ENCODE results near the gene OR1A2. TPM values are rescaled to one million over a fixed set of nuclear protein-coding genes. Genes with fewer than 3 reads are reported as not detected.
"Not testable (repeated sequence)": the region's sequence is repeated elsewhere in the genome, so short reads cannot be mapped to it uniquely, and the experiment has no call there.

The OR1A2 gene
- total and polyA plus RNA-seq, 2 experiments from 2014 or later, result not detected

- no peak for TF ChIP-seq EZH2 (IDR thresholded peaks at IDR 0.05; ENCODE audit: borderline replicate concordance)
- no peak for TF ChIP-seq EZH2phosphoT487 (IDR thresholded peaks at IDR 0.05; ENCODE audit: low read depth, severe bottlenecking, unreplicated experiment)
- TF ChIP-seq CTCF (IDR thresholded peaks at IDR 0.05; ENCODE audit: poor library complexity), result no peak
- Histone ChIP-seq H4K20me1 (ENCODE audit: insufficient read depth, poor library complexity, severe bottlenecking) (no peaks in the 10 kb centered on the region), H3K4me3 (no peak within 1 kb of the TSS), H3K79me2 (no peaks in the 10 kb centered on the region), H3K27me3 (no peaks in the 10 kb centered on the region), H3K9me3 (ENCODE audit: low read depth) (no peaks in the 10 kb centered on the region), H3K9me2 (replicated peaks; ENCODE audit: insufficient read depth) (no peaks in the 10 kb centered on the region), H3K4me1 (ENCODE audit: insufficient read depth) (no peaks in the 10 kb centered on the region), H3K36me3 (replicated peaks; ENCODE audit: insufficient read depth, low read depth) (no peaks in the 10 kb centered on the region), H3K27ac (no peak within 1 kb of the TSS), H2AFZ (no peak within 1 kb of the TSS), H3K4me2 (no peak within 1 kb of the TSS)
- WGBS (ENCODE audit: low lambda C conversion rate, missing lambda C conversion rate), result 62% methylated on average over 7 of the region's 7 CpGs
- DNase-seq (ENCODE audit: low spot score), result no peak
These were observed 10.0 kb downstream of the OR1A2 start, which contains the start of gene OR1A1 for GRCh38 chr17:3207367-3207766. Gene OR1A1 (plus strand): TSS chr17:3207667. CDS start chr17:3215621, 7,954 bp downstream.

- Histone ChIP-seq H3K4me3 (no peak overlapping the region), H3K9me2 (replicated peaks; ENCODE audit: insufficient read depth) (no peaks in the 10 kb centered on the region), H3K36me3 (replicated peaks; ENCODE audit: insufficient read depth, low read depth) (no peaks in the 10 kb centered on the region), H3K27me3 (no peaks in the 10 kb centered on the region), H3K9me3 (ENCODE audit: low read depth) (no peaks in the 10 kb centered on the region), H4K20me1 (ENCODE audit: insufficient read depth, poor library complexity, severe bottlenecking) (no peaks in the 10 kb centered on the region), H3K79me2 (no peaks in the 10 kb centered on the region), H2AFZ (no peak overlapping the region), H3K4me2 (no peak overlapping the region), H3K27ac (no peak overlapping the region), H3K4me1 (ENCODE audit: insufficient read depth) (no peaks in the 10 kb centered on the region)
- TF ChIP-seq EZH2phosphoT487 (IDR thresholded peaks at IDR 0.05; ENCODE audit: low read depth, severe bottlenecking, unreplicated experiment), result no peak
- no peak for TF ChIP-seq EZH2 (IDR thresholded peaks at IDR 0.05; ENCODE audit: borderline replicate concordance)
- DNase-seq (ENCODE audit: low spot score), result no peak
- WGBS (ENCODE audit: low lambda C conversion rate, missing lambda C conversion rate), result 65% methylated on average over 6 of the region's 6 CpGs
These were observed 11.2 kb downstream of the OR1A2 start for GRCh38 chr17:3208484-3208883.

GRCh38 chr17:3213001-3213400 is 15.7 kb downstream of the OR1A2 start:
- Histone ChIP-seq H3K36me3 (replicated peaks; ENCODE audit: insufficient read depth, low read depth) (no peaks in the 10 kb centered on the region), H3K79me2 (no peaks in the 10 kb centered on the region), H4K20me1 (ENCODE audit: insufficient read depth, poor library complexity, severe bottlenecking) (no peaks in the 10 kb centered on the region), H3K9me2 (replicated peaks; ENCODE audit: insufficient read depth) (no peaks in the 10 kb centered on the region), H3K27ac (no peak overlapping the region), H3K4me3 (no peak overlapping the region), H3K27me3 (no peaks in the 10 kb centered on the region), H3K4me2 (no peak overlapping the region), H2AFZ (no peak overlapping the region), H3K9me3 (ENCODE audit: low read depth) (no peaks in the 10 kb centered on the region), H3K4me1 (ENCODE audit: insufficient read depth) (no peaks in the 10 kb centered on the region)
- DNase-seq (ENCODE audit: low spot score), result no peak
- TF ChIP-seq EZH2phosphoT487 (IDR thresholded peaks at IDR 0.05; ENCODE audit: low read depth, severe bottlenecking, unreplicated experiment), result no peak
- TF ChIP-seq EZH2 (IDR thresholded peaks at IDR 0.05; ENCODE audit: borderline replicate concordance), result no peak
- no peak for TF ChIP-seq CTCF (IDR thresholded peaks at IDR 0.05; ENCODE audit: poor library complexity)
- 76% methylated on average over 3 of the region's 3 CpGs for WGBS (ENCODE audit: low lambda C conversion rate, missing lambda C conversion rate)

GRCh38 chr17:3213587-3213986 is 16.3 kb downstream of the OR1A2 start:
- H3K27me3 ChIP-seq, result no peaks in the 10 kb centered on the region
- no peak overlapping the region for H3K4me2 ChIP-seq
- no peaks in the 10 kb centered on the region for H3K9me3 ChIP-seq (ENCODE audit: low read depth)
- no peaks in the 10 kb centered on the region for H3K79me2 ChIP-seq
- 62% methylated on average over 6 of the region's 6 CpGs for WGBS (ENCODE audit: low lambda C conversion rate, missing lambda C conversion rate)
- H2AFZ ChIP-seq, result no peak overlapping the region
- no peak for DNase-seq (ENCODE audit: low spot score)
- no peaks in the 10 kb centered on the region for H3K9me2 ChIP-seq (replicated peaks; ENCODE audit: insufficient read depth)
- H3K4me3 ChIP-seq, result no peak overlapping the region
- H3K4me1 ChIP-seq (ENCODE audit: insufficient read depth), result no peaks in the 10 kb centered on the region
- H3K36me3 ChIP-seq (replicated peaks; ENCODE audit: insufficient read depth, low read depth), result no peaks in the 10 kb centered on the region
- no peak overlapping the region for H3K27ac ChIP-seq
- no peaks in the 10 kb centered on the region for H4K20me1 ChIP-seq (ENCODE audit: insufficient read depth, poor library complexity, severe bottlenecking)
- no peak for TF ChIP-seq CTCF (IDR thresholded peaks at IDR 0.05; ENCODE audit: poor library complexity)
- TF ChIP-seq EZH2phosphoT487 (IDR thresholded peaks at IDR 0.05; ENCODE audit: low read depth, severe bottlenecking, unreplicated experiment), result no peak
- no peak for TF ChIP-seq EZH2 (IDR thresholded peaks at IDR 0.05; ENCODE audit: borderline replicate concordance)

- H3K9me3 ChIP-seq (ENCODE audit: low read depth); H3K4me2 ChIP-seq; DNase-seq (ENCODE audit: low spot score); H3K9me2 ChIP-seq (replicated peaks; ENCODE audit: insufficient read depth); H3K27ac ChIP-seq; H3K27me3 ChIP-seq; H2AFZ ChIP-seq; H3K4me1 ChIP-seq (ENCODE audit: insufficient read depth); H3K36me3 ChIP-seq (replicated peaks; ENCODE audit: insufficient read depth, low read depth); H3K4me3 ChIP-seq; H3K79me2 ChIP-seq; H4K20me1 ChIP-seq (ENCODE audit: insufficient read depth, poor library complexity, severe bottlenecking): not testable (repeated sequence)
- WGBS (ENCODE audit: low lambda C conversion rate, missing lambda C conversion rate), result 34% methylated on average over 3 of the region's 3 CpGs
These were observed 22.7 kb downstream of the OR1A2 start for GRCh38 chr17:3219978-3220377.
